Esophagus (tissue), 2 donors: ENCODE data around the gene RNF7. TPM values are rescaled to one million over a fixed set of nuclear protein-coding genes. Genes with fewer than 3 reads are reported as not detected.

Experiments
- H3K27ac ChIP-seq, 2 donors: one replicate each; pipeline ENCODE4 v1.5.1; 2013; ENCODE audit warnings: low read depth in 2 of 2, mild to moderate bottlenecking in 2 of 2, inconsistent platforms in 1 of 2, low read length in 1 of 2, moderate library complexity in 1 of 2
- H3K27me3 ChIP-seq, 2 donors: one replicate each; pipeline ENCODE4 v1.6.1; 2013; ENCODE audit warnings: low read length in 2 of 2, control low read depth in 1 of 2, mild to moderate bottlenecking in 1 of 2; ENCODE audit not compliant: insufficient read depth in 2 of 2, control insufficient read depth in 1 of 2
- H3K36me3 ChIP-seq, 2 donors: one replicate each; pipeline ENCODE4 v1.6.1; 2013; ENCODE audit warnings: low read length in 1 of 2; ENCODE audit not compliant: control insufficient read depth in 2 of 2, insufficient read depth in 2 of 2
- H3K4me1 ChIP-seq, 2 donors: one replicate each; pipeline ENCODE4 v1.6.1; 2013; ENCODE audit warnings: low read length in 1 of 2; ENCODE audit not compliant: control insufficient read depth in 2 of 2, insufficient read depth in 2 of 2
- H3K4me3 ChIP-seq, 2 donors: one replicate each; pipeline ENCODE4 v1.5.1; 2013; ENCODE audit warnings: low read length in 2 of 2, mild to moderate bottlenecking in 2 of 2, low read depth in 1 of 2, moderate library complexity in 1 of 2
- H3K9me3 ChIP-seq, 2 donors: one replicate each; pipeline ENCODE4 v1.6.1; 2013; ENCODE audit warnings: mild to moderate bottlenecking in 2 of 2, low read depth in 1 of 2, low read length in 1 of 2, moderate library complexity in 1 of 2; ENCODE audit not compliant: control insufficient read depth in 2 of 2, insufficient read depth in 1 of 2
- WGBS, 2 donors: extraction: QIAGEN DNeasy Blood & Tissue Kit; methylation state at CpG; one replicate each; pipeline ENCODE4 v1.1.7; 2013; 5-methylcytosine and 5-hydroxymethylcytosine counted together
- polyA plus RNA-seq, 2 donors: library from polyadenylated mRNA; stranded (reverse); fragments of 200-250 nt; gene quantifications; one replicate each; pipeline ENCODE4 v1.2.3, GENCODE V29; 2013
- donor health status: healthy with polysubstance abuse.
- donor health status: Bipolar disorder and iron deficiency.

Gene RNF7
- polyA plus RNA-seq, 2 donors: 97.7 to 181 TPM

DNA sequence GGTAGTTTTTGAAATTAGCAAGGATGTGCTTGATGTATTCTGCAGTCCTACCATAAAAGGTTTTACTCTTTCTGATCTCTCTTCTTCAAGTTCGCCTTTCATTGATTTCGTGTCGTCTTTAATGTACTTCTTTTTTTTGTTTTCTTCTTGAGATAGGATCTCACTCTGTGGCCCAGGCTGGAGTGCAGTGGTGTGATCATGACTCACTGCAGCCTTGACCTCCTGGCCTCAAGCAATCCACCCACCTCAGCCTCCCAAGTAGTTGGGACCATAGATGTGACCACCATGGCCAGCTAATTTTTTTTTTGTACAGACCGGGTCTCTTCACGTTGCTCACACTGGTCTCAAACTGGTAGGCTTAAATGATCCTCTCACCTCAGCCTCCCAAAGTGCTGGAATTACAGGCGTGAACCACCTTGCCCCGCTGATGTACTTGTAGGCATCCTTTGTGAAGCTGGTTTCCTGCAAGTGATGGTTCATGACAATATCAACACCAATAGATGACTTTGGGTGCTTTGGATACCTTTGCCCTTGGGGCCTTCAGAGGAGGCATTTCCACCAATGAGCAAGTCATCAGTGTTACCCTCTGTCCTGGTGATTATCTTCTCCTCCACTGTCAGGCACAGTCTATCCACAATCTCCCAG is 28.9 kb upstream of the RNF7 start:
- Histone ChIP-seq H3K36me3 (no peaks in the 10 kb centered on the region), H3K27ac (no peak overlapping the region), H3K27me3 (no peaks in the 10 kb centered on the region), H3K4me3 (no peak overlapping the region), H3K4me1 (no peaks in the 10 kb centered on the region), H3K9me3 (no peaks in the 10 kb centered on the region)
- 95% methylated on average over 7 of the region's 7 CpGs for WGBS, 2 donors

DNA sequence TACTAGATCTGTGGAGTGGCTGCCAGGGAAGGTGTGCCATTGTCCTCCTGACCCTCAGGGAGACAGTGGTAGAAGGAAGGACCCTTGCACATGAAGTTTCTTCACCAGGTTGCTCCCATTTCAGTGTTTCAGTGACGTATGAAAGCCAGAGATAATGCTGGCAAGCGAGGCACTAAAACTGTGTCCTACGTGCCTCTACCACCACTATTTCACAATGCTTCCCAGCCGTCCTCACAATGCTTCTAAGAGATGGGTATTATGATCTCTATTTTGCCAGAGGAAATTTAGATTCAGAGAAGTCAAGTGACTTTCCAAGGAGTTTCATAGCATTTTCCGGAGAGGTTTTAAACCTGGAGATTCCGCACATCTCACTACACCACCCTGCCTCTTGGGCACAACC is 28.0 kb upstream of the RNF7 start:
- WGBS, 2 donors: 90 to 93% methylated on average over 6 of the region's 6 CpGs

GRCh38 chr3:141710888-141711616 is 27.0 kb upstream of the RNF7 start:
- Histone ChIP-seq H3K27ac (no peak overlapping the region), H3K4me3 (no peak overlapping the region), H3K27me3 (no peaks in the 10 kb centered on the region), H3K36me3 (no peaks in the 10 kb centered on the region), H3K9me3 (no peaks in the 10 kb centered on the region), H3K4me1 (no peaks in the 10 kb centered on the region)
- 36 to 42% methylated on average over 6 of the region's 6 CpGs for WGBS, 2 donors

More for the DNA sequence above, 28.0 kb upstream of the RNF7 start:
- no peak overlapping the region for H3K4me3 ChIP-seq
- H3K4me1 ChIP-seq: no peaks in the 10 kb centered on the region
- H3K36me3 ChIP-seq: no peaks in the 10 kb centered on the region
- H3K27me3 ChIP-seq: no peaks in the 10 kb centered on the region
- no peaks in the 10 kb centered on the region for H3K9me3 ChIP-seq
- H3K27ac ChIP-seq: no peak overlapping the region

DNA sequence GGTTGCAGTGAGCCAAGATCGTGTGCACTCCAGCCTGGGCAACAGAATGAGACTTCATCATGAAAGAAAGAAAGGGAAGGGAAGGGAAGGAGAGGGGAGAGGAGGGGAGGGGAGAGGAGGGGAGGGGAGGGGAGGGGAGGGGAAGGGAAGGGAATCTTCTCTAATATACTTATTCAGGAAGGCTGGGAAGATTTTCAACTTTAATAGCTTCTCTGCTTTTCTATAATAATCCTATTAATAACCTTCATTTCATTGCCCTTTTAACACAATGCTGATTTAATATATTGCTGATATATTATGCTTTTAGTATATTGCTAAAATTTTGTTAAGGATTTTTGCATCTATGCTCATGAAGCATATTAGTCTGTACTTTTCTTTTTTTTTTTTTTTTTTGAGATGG is 23.4 kb upstream of the RNF7 start:
- Histone ChIP-seq H3K4me3 (no peak overlapping the region), H3K4me1 (no peaks in the 10 kb centered on the region), H3K27ac (no peak overlapping the region), H3K36me3 (no peaks in the 10 kb centered on the region), H3K27me3 (no peaks in the 10 kb centered on the region), H3K9me3 (no peaks in the 10 kb centered on the region)
- WGBS, 2 donors: 93 to 100% methylated on average over 1 of the region's 1 CpG

GRCh38 chr3:141722081-141722480 is 16.0 kb upstream of the RNF7 start:
- no peaks in the 10 kb centered on the region for H3K9me3 ChIP-seq
- H3K27ac ChIP-seq: no peak overlapping the region
- no peak overlapping the region for H3K4me3 ChIP-seq

DNA sequence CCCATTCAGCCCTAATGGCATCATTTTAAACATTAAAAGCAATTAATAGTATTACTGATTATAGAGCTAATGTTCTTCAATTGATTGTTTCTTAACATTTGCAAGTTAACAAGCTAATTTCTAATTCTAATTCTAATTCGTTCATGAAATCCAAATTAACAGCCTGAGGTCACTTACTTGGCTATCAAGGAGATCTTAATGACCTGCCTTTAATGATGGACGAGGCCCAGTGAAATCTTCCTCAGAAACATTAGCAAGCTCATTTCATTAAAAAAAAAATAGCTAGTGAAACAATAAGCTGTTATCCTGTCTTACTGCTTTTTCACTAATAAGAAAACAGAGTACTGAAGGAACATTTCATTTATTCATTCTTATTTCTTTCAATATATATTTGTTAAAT is 15.4 kb upstream of the RNF7 start:
- no peak overlapping the region for H3K4me3 ChIP-seq
- no peak overlapping the region for H3K27ac ChIP-seq
- peaks cover 0 to 1% of the 10 kb centered on the region in 2 donors for H3K4me1 ChIP-seq
- H3K36me3 ChIP-seq: no peaks in the 10 kb centered on the region
- 75 to 80% methylated on average over 2 of the region's 2 CpGs for WGBS, 2 donors
- H3K27me3 ChIP-seq: no peaks in the 10 kb centered on the region
- no peaks in the 10 kb centered on the region for H3K9me3 ChIP-seq

More at GRCh38 chr3:141722081-141722480, 16.0 kb upstream of the RNF7 start:
- no peaks in the 10 kb centered on the region for H3K27me3 ChIP-seq
- WGBS, 2 donors: 93% methylated on average over 2 of the region's 2 CpGs
- H3K4me1 ChIP-seq: peaks cover 0 to 1% of the 10 kb centered on the region in 2 donors
- no peaks in the 10 kb centered on the region for H3K36me3 ChIP-seq

GRCh38 chr3:141723255-141723654 is 14.8 kb upstream of the RNF7 start:
- Histone ChIP-seq H3K4me3 (no peak overlapping the region), H3K27ac (no peak overlapping the region), H3K27me3 (no peaks in the 10 kb centered on the region), H3K4me1 (peaks cover 0 to 1% of the 10 kb centered on the region in 2 donors), H3K9me3 (no peaks in the 10 kb centered on the region), H3K36me3 (no peaks in the 10 kb centered on the region)

DNA sequence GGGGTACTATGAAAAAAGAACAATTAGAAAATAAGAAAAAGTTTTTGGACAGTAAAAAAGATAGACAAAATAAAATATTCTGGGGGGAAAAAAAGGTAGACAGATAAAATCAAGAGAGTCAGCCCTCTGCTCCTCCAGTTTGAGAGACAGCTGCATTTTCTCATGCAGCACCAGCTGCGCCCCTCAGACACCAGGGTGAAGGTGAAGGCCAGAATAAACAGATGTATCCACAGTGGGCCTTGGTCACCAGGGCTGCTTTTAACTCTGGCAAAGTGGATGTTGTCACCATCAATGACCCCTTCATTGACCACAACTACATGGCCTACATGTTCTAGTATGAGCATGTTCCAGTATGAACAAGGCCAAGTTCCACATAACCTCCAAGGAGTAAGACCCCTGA is 13.9 kb upstream of the RNF7 start:
- H3K4me3 ChIP-seq: no peak overlapping the region
- no peaks in the 10 kb centered on the region for H3K36me3 ChIP-seq
- no peaks in the 10 kb centered on the region for H3K27me3 ChIP-seq
- 88 to 96% methylated on average over 1 of the region's 1 CpG for WGBS, 2 donors
- no peak overlapping the region for H3K27ac ChIP-seq
- peaks cover 0 to 1% of the 10 kb centered on the region in 2 donors for H3K4me1 ChIP-seq
- no peaks in the 10 kb centered on the region for H3K9me3 ChIP-seq

- 92 to 94% methylated on average over 4 of the region's 4 CpGs for WGBS, 2 donors
- no peaks in the 10 kb centered on the region for H3K9me3 ChIP-seq
- H3K27ac ChIP-seq: no peak overlapping the region
- H3K27me3 ChIP-seq: no peaks in the 10 kb centered on the region
- H3K36me3 ChIP-seq: no peaks in the 10 kb centered on the region
- peaks cover 0 to 1% of the 10 kb centered on the region in 2 donors for H3K4me1 ChIP-seq
- no peak overlapping the region for H3K4me3 ChIP-seq
Observed at GRCh38 chr3:141725036-141725435, 13.1 kb upstream of the RNF7 start.

- H3K27me3 ChIP-seq: no peaks in the 10 kb centered on the region
- H3K4me3 ChIP-seq: no peak overlapping the region
- no peak overlapping the region for H3K27ac ChIP-seq
- peaks cover 0 to 1% of the 10 kb centered on the region in 2 donors for H3K4me1 ChIP-seq
- H3K9me3 ChIP-seq: no peaks in the 10 kb centered on the region
- 90 to 91% methylated on average over 1 of the region's 1 CpG for WGBS, 2 donors
- no peaks in the 10 kb centered on the region for H3K36me3 ChIP-seq
Observed at GRCh38 chr3:141726483-141726882, 11.6 kb upstream of the RNF7 start.
